HUES6 (cell line): ENCODE measurements around the gene ST7.

Experiments used
- H3K27ac ChIP-seq: 2 replicates; pipeline ENCODE4 v1.7.0; 2013; ENCODE audit warnings: low read depth, mild to moderate bottlenecking, low read length, inconsistent platforms
- H3K27me3 ChIP-seq: 2 replicates; pipeline ENCODE4 v1.6.1; 2013; ENCODE audit warnings: low read length; ENCODE audit not compliant: control insufficient read depth, insufficient read depth
- H3K36me3 ChIP-seq: 2 replicates; pipeline ENCODE4 v1.6.1; 2013; ENCODE audit warnings: low read length; ENCODE audit not compliant: control insufficient read depth, insufficient read depth
- H3K4me1 ChIP-seq: 2 replicates; pipeline ENCODE4 v1.6.1; 2013; ENCODE audit warnings: low read length; ENCODE audit not compliant: control insufficient read depth, insufficient read depth
- H3K4me3 ChIP-seq: 2 replicates; pipeline ENCODE4 v1.5.1; 2013; ENCODE audit warnings: low read depth, low read length
- H3K9ac ChIP-seq: one replicate; pipeline ENCODE4 v1.6.1; 2013; ENCODE audit warnings: mild to moderate bottlenecking, low read length
- H3K9me3 ChIP-seq: 2 replicates; pipeline ENCODE4 v1.6.1; 2013; ENCODE audit warnings: low read depth, low read length; ENCODE audit not compliant: control insufficient read depth, insufficient read depth

The ST7 gene

GRCh38 chr7:117176206-117176605 lies 222.9 kb downstream of the ST7 start:
- Histone ChIP-seq H3K4me1 (peaks cover 5% of the 10 kb centered on the region; the same call in 1 of the 2 replicates), H3K36me3 (no peaks in the 10 kb centered on the region), H3K4me3 (no peak overlapping the region), H3K9me3 (no peaks in the 10 kb centered on the region), H3K9ac (no peak overlapping the region), H3K27me3 (no peaks in the 10 kb centered on the region), H3K27ac (no peak overlapping the region)

- no peaks in the 10 kb centered on the region for H3K9me3 ChIP-seq
- H3K4me3 ChIP-seq, result no peak overlapping the region
- no peaks in the 10 kb centered on the region for H3K4me1 ChIP-seq
- no peaks in the 10 kb centered on the region for H3K36me3 ChIP-seq
- no peak overlapping the region for H3K9ac ChIP-seq
- H3K27me3 ChIP-seq, result no peaks in the 10 kb centered on the region
- no peak overlapping the region for H3K27ac ChIP-seq
These were observed 225.3 kb downstream of the ST7 start for GRCh38 chr7:117178600-117178999.

GRCh38 chr7:117179701-117180100 lies 226.4 kb downstream of the ST7 start:
- H3K27me3 ChIP-seq, result no peaks in the 10 kb centered on the region
- no peaks in the 10 kb centered on the region for H3K36me3 ChIP-seq
- H3K27ac ChIP-seq, result no peak overlapping the region
- no peak overlapping the region for H3K4me3 ChIP-seq
- no peak overlapping the region for H3K9ac ChIP-seq
- no peaks in the 10 kb centered on the region for H3K9me3 ChIP-seq
- H3K4me1 ChIP-seq, result no peaks in the 10 kb centered on the region

GRCh38 chr7:117183729-117184128 lies 230.4 kb downstream of the ST7 start:
- Histone ChIP-seq H3K27ac (no peak overlapping the region), H3K36me3 (no peaks in the 10 kb centered on the region), H3K9me3 (no peaks in the 10 kb centered on the region), H3K9ac (no peak overlapping the region), H3K4me1 (no peaks in the 10 kb centered on the region), H3K27me3 (no peaks in the 10 kb centered on the region), H3K4me3 (no peak overlapping the region)

- H3K36me3 ChIP-seq, result no peaks in the 10 kb centered on the region
- H3K4me3 ChIP-seq, result no peak overlapping the region
- H3K27ac ChIP-seq, result no peak overlapping the region
- no peaks in the 10 kb centered on the region for H3K4me1 ChIP-seq
- no peaks in the 10 kb centered on the region for H3K9me3 ChIP-seq
- H3K27me3 ChIP-seq, result no peaks in the 10 kb centered on the region
- no peak overlapping the region for H3K9ac ChIP-seq
These were observed 231.1 kb downstream of the ST7 start for GRCh38 chr7:117184367-117184766.

- Histone ChIP-seq H3K4me3 (no peak overlapping the region), H3K27ac (no peak overlapping the region), H3K9me3 (no peaks in the 10 kb centered on the region), H3K4me1 (no peaks in the 10 kb centered on the region), H3K9ac (no peak overlapping the region), H3K36me3 (no peaks in the 10 kb centered on the region), H3K27me3 (no peaks in the 10 kb centered on the region)
These were observed 231.8 kb downstream of the ST7 start for GRCh38 chr7:117185124-117185523.

GRCh38 chr7:117186218-117187010 lies 233.1 kb downstream of the ST7 start:
- Histone ChIP-seq H3K36me3 (no peaks in the 10 kb centered on the region), H3K9me3 (no peaks in the 10 kb centered on the region), H3K27me3 (no peaks in the 10 kb centered on the region), H3K4me3 (no peak overlapping the region), H3K27ac (no peak overlapping the region), H3K4me1 (no peaks in the 10 kb centered on the region), H3K9ac (no peak overlapping the region)

- no peaks in the 10 kb centered on the region for H3K36me3 ChIP-seq
- no peak overlapping the region for H3K9ac ChIP-seq
- H3K9me3 ChIP-seq, result no peaks in the 10 kb centered on the region
- H3K27me3 ChIP-seq, result no peaks in the 10 kb centered on the region
- H3K4me1 ChIP-seq, result no peaks in the 10 kb centered on the region
- H3K4me3 ChIP-seq, result no peak overlapping the region
- no peak overlapping the region for H3K27ac ChIP-seq
These were observed 235.1 kb downstream of the ST7 start for GRCh38 chr7:117188376-117188775.

- H3K27me3 ChIP-seq, result no peaks in the 10 kb centered on the region
- no peak overlapping the region for H3K4me3 ChIP-seq
- H3K27ac ChIP-seq, result no peak overlapping the region
- no peaks in the 10 kb centered on the region for H3K4me1 ChIP-seq
- no peak overlapping the region for H3K9ac ChIP-seq
- no peaks in the 10 kb centered on the region for H3K36me3 ChIP-seq
- no peaks in the 10 kb centered on the region for H3K9me3 ChIP-seq
These were observed 235.8 kb downstream of the ST7 start for GRCh38 chr7:117188949-117189592.

GRCh38 chr7:117190104-117190503 lies 236.8 kb downstream of the ST7 start:
- no peak overlapping the region for H3K27ac ChIP-seq
- H3K4me1 ChIP-seq, result no peaks in the 10 kb centered on the region
- H3K9ac ChIP-seq, result no peak overlapping the region
- H3K9me3 ChIP-seq, result no peaks in the 10 kb centered on the region
- no peaks in the 10 kb centered on the region for H3K27me3 ChIP-seq
- no peaks in the 10 kb centered on the region for H3K36me3 ChIP-seq
- H3K4me3 ChIP-seq, result no peak overlapping the region

- H3K4me1 ChIP-seq, result no peaks in the 10 kb centered on the region
- H3K27ac ChIP-seq, result no peak overlapping the region
- H3K27me3 ChIP-seq, result no peaks in the 10 kb centered on the region
- no peaks in the 10 kb centered on the region for H3K9me3 ChIP-seq
- H3K9ac ChIP-seq, result no peak overlapping the region
- no peak overlapping the region for H3K4me3 ChIP-seq
- H3K36me3 ChIP-seq, result no peaks in the 10 kb centered on the region
These were observed 237.6 kb downstream of the ST7 start for GRCh38 chr7:117190746-117191435.
